K562 (cell line): ENCODE results near the gene ZBED2. TPM values are rescaled to one million over a fixed set of nuclear protein-coding genes. Genes with fewer than 3 reads are reported as not detected.
A peak's percentile ranks its signal among the peaks of the same experiment; 100 is the strongest.

ENCODE experiments used
- ATAC-seq: fragments of 200-7000 bp; cut with Tn5 transposase; 3 replicates; pipeline ENCODE4 v1.9.1; 2020; ENCODE audit warnings: moderate library complexity
- BruUV-seq: library from RNA; stranded (reverse); fragments of 400-500 nt; replicated peaks from 2 replicates; lab custom pipeline; 2021; lab: Mats Ljungman, UMichigan
- CTCF ChIA-PET: fragments of 300-600 bp; formaldehyde crosslinking; extraction: SDS; loops from one replicate; lab custom pipeline; 2021; ENCODE audit warnings: low intra/inter-chr PET ratio; lab: Yijun Ruan, JAX
- POLR2A ChIA-PET: fragments of 300-600, 350-650 bp; sonication (Branson Sonifier 250); formaldehyde crosslinking; extraction: SDS; loops from one replicate; lab custom pipeline; 2021; ENCODE audit warnings: antibody characterized with exemption, inconsistent platforms; lab: Yijun Ruan, JAX
- DNase-seq, 4 experiments: peaks; one replicate each; pipeline versions ENCODE4 v3.0.0 to v3.0.0-alpha.2; 2011 to 2018; ENCODE audit warnings: low spot score in 3 of 4, mixed read lengths in 3 of 4; ENCODE audit errors: extremely low read depth in 1 of 4
- FAIRE-seq: peaks from 2 replicates; lab custom pipeline; 2011; peaks lifted over from hg19 to GRCh38; lab: Jason Lieb, UNC
- H2AFZ ChIP-seq: 2 replicates; pipeline ENCODE4 v1.6.0; 2011; ENCODE audit warnings: low read depth, low read length, control low read depth, inconsistent platforms
- H3K27ac ChIP-seq: fragments of 200-600 bp; 3 replicates; pipeline ENCODE4 v1.8.0; 2011; ENCODE audit warnings: low read depth, mild to moderate bottlenecking, control low read depth, inconsistent platforms, low read length, moderate library complexity, mixed read lengths; ENCODE audit errors: extremely low read depth
- H3K27me3 ChIP-seq, 2 experiments: fragments of 300-600 bp in 1 of 2; 2 replicates in 1 of 2; 3 replicates in 1 of 2; pipeline versions ENCODE4 v1.6.0 to v1.8.0; 2011; ENCODE audit warnings: inconsistent platforms in 2 of 2, low read length in 2 of 2, mild to moderate bottlenecking in 1 of 2, mixed read lengths in 1 of 2, moderate library complexity in 1 of 2; ENCODE audit not compliant: control insufficient read depth in 2 of 2, insufficient read depth in 2 of 2
- H3K36me3 ChIP-seq: fragments of 300-600 bp; 3 replicates; pipeline ENCODE4 v1.8.0; 2011; ENCODE audit warnings: mild to moderate bottlenecking, low read length, inconsistent platforms; ENCODE audit not compliant: control insufficient read depth, insufficient read depth
- H3K4me1 ChIP-seq, 2 experiments: fragments of 200-600 bp in 1 of 2; replicated peaks in 1 of 2; 2 replicates in 1 of 2; 3 replicates in 1 of 2; pipeline versions ENCODE4 v1.5.1 to v1.8.0; 2011; ENCODE audit warnings: inconsistent platforms in 2 of 2, low read length in 2 of 2, mild to moderate bottlenecking in 1 of 2, mixed read lengths in 1 of 2, moderate library complexity in 1 of 2; ENCODE audit not compliant: control insufficient read depth in 2 of 2, insufficient read depth in 2 of 2
- H3K4me2 ChIP-seq: 2 replicates; pipeline ENCODE4 v1.6.1; 2011; ENCODE audit warnings: low read length, control low read depth, inconsistent platforms, mixed read lengths; ENCODE audit not compliant: insufficient read depth
- H3K4me3 ChIP-seq: fragments of 200-600 bp; sonication (generic), shearing (Covaris generic); 2 replicates; pipeline ENCODE4 v1.5.1; 2016; ENCODE audit warnings: control low read depth, inconsistent platforms
- H3K79me2 ChIP-seq: fragments of 200-600 bp; 3 replicates; pipeline ENCODE4 v1.8.0; 2011; ENCODE audit warnings: low read length, inconsistent platforms; ENCODE audit not compliant: control insufficient read depth, insufficient read depth
- H3K9ac ChIP-seq, 2 experiments: 2 replicates each; pipeline versions ENCODE4 v1.6.0 to v1.6.1; 2011; ENCODE audit warnings: low read depth in 2 of 2, low read length in 2 of 2, control low read depth in 1 of 2, inconsistent platforms in 1 of 2, mild to moderate bottlenecking in 1 of 2, mixed read lengths in 1 of 2; ENCODE audit not compliant: insufficient read depth in 1 of 2
- H3K9me1 ChIP-seq: one replicate; pipeline ENCODE4 v1.6.0; 2011; ENCODE audit warnings: inconsistent platforms, mild to moderate bottlenecking, low read length, moderate library complexity; ENCODE audit not compliant: control insufficient read depth, insufficient read depth
- H3K9me3 ChIP-seq: replicated peaks from 2 replicates; pipeline ENCODE4 v1.5.1; 2011; ENCODE audit warnings: low read depth, low read length, inconsistent platforms; ENCODE audit not compliant: control insufficient read depth, insufficient read depth
- H4K20me1 ChIP-seq: replicated peaks from 2 replicates; pipeline ENCODE4 v1.6.1; 2011; ENCODE audit warnings: low read length, inconsistent platforms, mixed read lengths; ENCODE audit not compliant: control insufficient read depth, insufficient read depth
- BCOR ChIP-seq: fragments of 450-650 bp; IDR thresholded peaks from 2 replicates; pipeline ENCODE4 v1.6.1; 2016
- CBX5 ChIP-seq: IDR thresholded peaks from 2 replicates; pipeline ENCODE4 v1.6.1; 2014; ENCODE audit warnings: low read depth, borderline replicate concordance
- MAFG ChIP-seq: fragments of 450-650 bp; conservative IDR thresholded peaks from 2 replicates; pipeline ENCODE4 v1.6.1; 2016; ENCODE audit warnings: missing genetic modification characterization, missing compliant biosample characterization
- PML ChIP-seq: IDR thresholded peaks from 2 replicates; pipeline ENCODE4 v1.6.1; 2012; ENCODE audit warnings: low read length, inconsistent platforms
- PURB ChIP-seq: sonication (generic); formaldehyde crosslinking; IDR thresholded peaks from 2 replicates; pipeline ENCODE4 v1.9.0; 2021; ENCODE audit warnings: low read depth, mild to moderate bottlenecking, missing genetic modification reagents
- RBM14 ChIP-seq: fragments of 200-400 bp; formaldehyde crosslinking; IDR thresholded peaks from 2 replicates; pipeline ENCODE4 v1.6.1; 2018; ENCODE audit warnings: low read depth, mild to moderate bottlenecking, low read length, moderate library complexity, borderline replicate concordance; ENCODE audit not compliant: insufficient read depth
- SRSF7 ChIP-seq: fragments of 200-400 bp; formaldehyde crosslinking; optimal IDR thresholded peaks from 2 replicates; pipeline ENCODE3; 2017; ENCODE audit warnings: mild to moderate bottlenecking, low read depth, low read length
- WGBS: fragments of 100-300 bp; shearing (Covaris generic); methylation state at CpG from one replicate; pipeline ENCODE4 v1.1.6; 2016; ENCODE audit warnings: low coverage, mixed read lengths; ENCODE audit not compliant: insufficient coverage; ENCODE audit errors: missing lambda C conversion rate; 5-methylcytosine and 5-hydroxymethylcytosine counted together
- in situ Hi-C: fragments of 300-500 bp; cut with MboI; formaldehyde crosslinking; loops from 4 replicates; pipeline ENCODE4 v1.15.0; 2018; ENCODE audit warnings: inconsistent platforms, mixed read lengths
- intact Hi-C: fragments of 100-400 bp; cut with micrococcal nuclease; formaldehyde crosslinking; loops from 2 replicates; pipeline ENCODE4 v1.14.2; 2022
- polyA plus RNA-seq, 8 experiments: library from polyadenylated mRNA; depleted of rRNA in 4 of 8; stranded (reverse) in 5 of 8; unstranded in 3 of 8; fragments of >200 nt; fragmentation: Nextera tagmentation in 2 of 8; fragmentation: Illumina TruSeq in 1 of 8; extraction: Ambion mirVana in 2 of 8; extraction: Trizol in 1 of 8; gene quantifications; 2 replicates each; pipeline versions ENCODE4 v1.2.1 to v1.2.3, GENCODE V29; 2011 to 2014; ENCODE audit warnings: inconsistent platforms in 1 of 8, missing spikeins in 1 of 8
- total RNA-seq, 7 experiments: library from RNA; depleted of rRNA in 6 of 7; stranded (reverse); fragments of >200 nt in 6 of 7; fragmentation: Illumina TruSeq in 2 of 7; extraction: Trizol in 2 of 7; gene quantifications; 2 replicates each; pipeline versions ENCODE4 v1.2.1 to v1.2.3, GENCODE V29; 2011 to 2021; ENCODE audit warnings: low replicate concordance in 1 of 7
- TF ChIP-seq, protein P1 (sequence below): fragments of 250-450 bp; sonication (Bioruptor Pico); IDR thresholded peaks from 2 replicates; pipeline ENCODE4 v1.8.0; 2022; ENCODE audit warnings: moderate library complexity, mild to moderate bottlenecking, inconsistent platforms
- TF ChIP-seq, protein P2 (sequence below): sonication (generic); formaldehyde crosslinking; IDR thresholded peaks from 2 replicates; pipeline ENCODE4 v1.8.0; 2022; ENCODE audit warnings: mild to moderate bottlenecking, missing genetic modification reagents
- TF ChIP-seq, protein P3 (sequence below): sonication (generic); formaldehyde crosslinking; IDR thresholded peaks from 2 replicates; pipeline ENCODE4 v1.4.0; 2020; ENCODE audit warnings: mild to moderate bottlenecking, missing genetic modification reagents
- TF ChIP-seq, protein P4 (sequence below): fragments of 250-450 bp; sonication (Bioruptor Pico); IDR thresholded peaks from 2 replicates; pipeline ENCODE4 v1.8.0; 2021; ENCODE audit warnings: borderline replicate concordance, mild to moderate bottlenecking, moderate library complexity; ENCODE audit not compliant: poor library complexity, severe bottlenecking
- TF ChIP-seq, protein P5 (sequence below), 2 experiments: IDR thresholded peaks in 1 of 2; conservative IDR thresholded peaks in 1 of 2; 2 replicates each; pipeline ENCODE4 v1.6.1; 2016; ENCODE audit warnings: low read depth in 2 of 2, mild to moderate bottlenecking in 1 of 2, missing compliant biosample characterization in 1 of 2, missing genetic modification characterization in 1 of 2, moderate library complexity in 1 of 2

The ZBED2 gene
- total and polyA plus RNA-seq, 9 of the 15 experiments (the other 6 are each of a cell fraction or from before 2014, with no cell fraction given) = 0.11 TPM; not detected in 8

DNA sequence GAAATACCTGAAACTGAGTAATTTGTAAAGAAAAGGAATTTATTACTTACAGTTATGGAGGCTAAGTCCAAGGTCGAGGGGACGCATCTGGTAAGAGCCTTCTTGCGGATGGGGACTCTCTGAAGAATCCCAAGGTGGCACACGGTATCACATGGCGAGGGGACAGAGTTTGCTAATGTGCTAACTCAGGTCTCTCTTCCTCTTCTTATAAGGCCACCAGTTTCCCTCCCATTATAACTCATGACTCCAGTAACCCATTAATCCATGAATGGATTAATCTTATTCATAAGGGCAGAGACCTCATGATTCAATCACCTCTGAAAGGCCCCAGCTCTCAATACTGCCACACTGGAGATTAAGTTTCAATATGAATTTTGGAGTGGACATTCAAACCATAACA, 15.7 kb downstream of the ZBED2 start (continued):
- TF ChIP-seq, protein P1, sequence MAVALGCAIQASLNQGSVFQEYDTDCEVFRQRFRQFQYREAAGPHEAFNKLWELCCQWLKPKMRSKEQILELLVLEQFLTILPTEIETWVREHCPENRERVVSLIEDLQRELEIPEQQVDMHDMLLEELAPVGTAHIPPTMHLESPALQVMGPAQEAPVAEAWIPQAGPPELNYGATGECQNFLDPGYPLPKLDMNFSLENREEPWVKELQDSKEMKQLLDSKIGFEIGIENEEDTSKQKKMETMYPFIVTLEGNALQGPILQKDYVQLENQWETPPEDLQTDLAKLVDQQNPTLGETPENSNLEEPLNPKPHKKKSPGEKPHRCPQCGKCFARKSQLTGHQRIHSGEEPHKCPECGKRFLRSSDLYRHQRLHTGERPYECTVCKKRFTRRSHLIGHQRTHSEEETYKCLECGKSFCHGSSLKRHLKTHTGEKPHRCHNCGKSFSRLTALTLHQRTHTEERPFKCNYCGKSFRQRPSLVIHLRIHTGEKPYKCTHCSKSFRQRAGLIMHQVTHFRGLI (CRISPR knock-in tag) = no peak
- TF ChIP-seq PML (no peak), BCOR (no peak), CBX5 (no peak), PURB (no peak)
- TF ChIP-seq, protein P2, sequence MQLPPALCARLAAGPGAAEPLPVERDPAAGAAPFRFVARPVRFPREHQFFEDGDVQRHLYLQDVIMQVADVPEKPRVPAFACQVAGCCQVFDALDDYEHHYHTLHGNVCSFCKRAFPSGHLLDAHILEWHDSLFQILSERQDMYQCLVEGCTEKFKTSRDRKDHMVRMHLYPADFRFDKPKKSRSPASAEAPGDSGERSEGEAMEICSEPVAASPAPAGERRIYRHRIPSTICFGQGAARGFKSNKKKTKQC (CRISPR knock-in tag) = no peak
- TF ChIP-seq, protein P3, sequence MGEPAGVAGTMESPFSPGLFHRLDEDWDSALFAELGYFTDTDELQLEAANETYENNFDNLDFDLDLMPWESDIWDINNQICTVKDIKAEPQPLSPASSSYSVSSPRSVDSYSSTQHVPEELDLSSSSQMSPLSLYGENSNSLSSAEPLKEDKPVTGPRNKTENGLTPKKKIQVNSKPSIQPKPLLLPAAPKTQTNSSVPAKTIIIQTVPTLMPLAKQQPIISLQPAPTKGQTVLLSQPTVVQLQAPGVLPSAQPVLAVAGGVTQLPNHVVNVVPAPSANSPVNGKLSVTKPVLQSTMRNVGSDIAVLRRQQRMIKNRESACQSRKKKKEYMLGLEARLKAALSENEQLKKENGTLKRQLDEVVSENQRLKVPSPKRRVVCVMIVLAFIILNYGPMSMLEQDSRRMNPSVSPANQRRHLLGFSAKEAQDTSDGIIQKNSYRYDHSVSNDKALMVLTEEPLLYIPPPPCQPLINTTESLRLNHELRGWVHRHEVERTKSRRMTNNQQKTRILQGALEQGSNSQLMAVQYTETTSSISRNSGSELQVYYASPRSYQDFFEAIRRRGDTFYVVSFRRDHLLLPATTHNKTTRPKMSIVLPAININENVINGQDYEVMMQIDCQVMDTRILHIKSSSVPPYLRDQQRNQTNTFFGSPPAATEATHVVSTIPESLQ (CRISPR knock-in tag) = no peak
- TF ChIP-seq, all 486 proteins: peak for 0

DNA sequence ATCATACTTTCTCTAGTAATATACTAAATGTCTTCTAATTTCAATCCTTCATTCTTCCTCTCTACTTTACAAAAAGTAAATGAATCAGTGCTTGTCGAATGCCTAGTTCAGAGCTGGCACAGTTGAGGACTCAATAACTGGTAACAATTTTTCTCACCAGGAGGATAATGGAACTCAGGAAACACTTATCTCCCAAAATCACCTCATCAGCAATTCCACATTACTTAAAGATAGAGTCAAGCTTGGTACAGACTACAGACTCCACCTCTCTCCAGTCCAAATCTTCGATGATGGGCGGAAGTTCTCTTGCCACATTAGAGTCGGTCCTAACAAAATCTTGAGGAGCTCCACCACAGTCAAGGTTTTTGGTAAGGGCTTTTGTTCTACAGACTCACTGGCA, 16.3 kb downstream of the ZBED2 start:
- ChIA-PET POLR2A (interaction anchor here (0.6 kb wide), 1 partner anchor 72 kb away, joined by 3 read pairs; no protein-coding TSS in a partner anchor), CTCF (no interaction called here)
- no peak overlapping the region for H3K4me2 ChIP-seq
- no peak overlapping the region for H3K9ac ChIP-seq
- H3K79me2 ChIP-seq = no peaks in the 10 kb centered on the region
- H2AFZ ChIP-seq = no peak overlapping the region
- ATAC-seq (no peak), FAIRE-seq (no peak), DNase-seq (no peak)
- in situ Hi-C loops = no loop called here
- intact Hi-C loops = no loop called here
- no peak overlapping the region for H3K27ac ChIP-seq
- no peak overlapping the region for H3K4me3 ChIP-seq
- H3K4me1 ChIP-seq = no peaks in the 10 kb centered on the region
- BruUV-seq = no TSS peak
- no peaks in the 10 kb centered on the region for H3K27me3 ChIP-seq
- no peaks in the 10 kb centered on the region for H4K20me1 ChIP-seq
- H3K36me3 ChIP-seq = no peaks in the 10 kb centered on the region
- H3K9me3 ChIP-seq = no peaks in the 10 kb centered on the region
- H3K9me1 ChIP-seq = no peaks in the 10 kb centered on the region
- WGBS = 4% methylated on average over 4 of the region's 4 CpGs
- TF ChIP-seq, protein P4, sequence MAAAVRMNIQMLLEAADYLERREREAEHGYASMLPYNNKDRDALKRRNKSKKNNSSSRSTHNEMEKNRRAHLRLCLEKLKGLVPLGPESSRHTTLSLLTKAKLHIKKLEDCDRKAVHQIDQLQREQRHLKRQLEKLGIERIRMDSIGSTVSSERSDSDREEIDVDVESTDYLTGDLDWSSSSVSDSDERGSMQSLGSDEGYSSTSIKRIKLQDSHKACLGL = no peak
- TF ChIP-seq RBM14 = no peak
- no peak for TF ChIP-seq SRSF7
- peak; percentile 29; the same call in 1 of the 2 replicates for TF ChIP-seq MAFG
- TF ChIP-seq, protein P5, sequence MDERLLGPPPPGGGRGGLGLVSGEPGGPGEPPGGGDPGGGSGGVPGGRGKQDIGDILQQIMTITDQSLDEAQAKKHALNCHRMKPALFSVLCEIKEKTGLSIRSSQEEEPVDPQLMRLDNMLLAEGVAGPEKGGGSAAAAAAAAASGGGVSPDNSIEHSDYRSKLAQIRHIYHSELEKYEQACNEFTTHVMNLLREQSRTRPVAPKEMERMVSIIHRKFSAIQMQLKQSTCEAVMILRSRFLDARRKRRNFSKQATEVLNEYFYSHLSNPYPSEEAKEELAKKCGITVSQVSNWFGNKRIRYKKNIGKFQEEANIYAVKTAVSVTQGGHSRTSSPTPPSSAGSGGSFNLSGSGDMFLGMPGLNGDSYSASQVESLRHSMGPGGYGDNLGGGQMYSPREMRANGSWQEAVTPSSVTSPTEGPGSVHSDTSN (CRISPR knock-in tag; IDR thresholded peaks at IDR 0.05; ENCODE audit: low read depth) = no peak
- TF ChIP-seq, protein P5 (tag; conservative IDR thresholded peaks at IDR 0.05; ENCODE audit: low read depth) = no peak
